ENCODE data around the gene TAF8. TPM values are rescaled to one million over a fixed set of nuclear protein-coding genes. Genes with fewer than 3 reads are reported as not detected.

TAF8 gene
- total and polyA plus RNA-seq, 7 experiments from 2014 or later = 23.3 to 58.2 (median 47.2) TPM

DNA sequence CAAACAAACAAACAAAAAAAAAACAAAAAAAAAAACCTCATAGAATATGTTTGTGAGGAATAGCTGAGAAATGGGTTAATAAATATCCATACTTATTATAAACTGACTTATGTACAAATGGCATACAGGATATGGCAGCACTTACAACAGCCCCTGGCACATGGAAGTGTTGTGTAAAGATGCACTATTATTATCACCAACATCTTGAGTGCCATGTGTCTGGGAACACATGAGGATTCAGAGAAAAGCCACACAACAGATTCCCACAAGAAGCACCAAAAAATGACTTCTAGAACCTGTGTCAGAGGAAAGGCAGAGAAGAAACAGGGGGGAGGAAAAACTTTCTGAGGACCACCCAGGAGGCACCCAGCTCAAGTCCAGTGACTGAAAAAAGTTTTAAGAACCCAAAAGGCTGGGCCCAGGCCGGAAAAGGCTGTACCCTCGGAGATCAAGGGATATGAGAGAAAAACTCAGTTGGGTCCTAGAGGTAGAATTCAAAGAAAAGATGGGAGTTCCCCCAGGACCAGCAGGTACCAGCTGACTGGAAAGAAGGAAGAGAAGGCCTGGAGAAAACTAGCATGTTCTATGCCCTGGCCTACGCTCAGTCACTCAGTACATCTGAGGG is 9.4 kb upstream of the TAF8 start:
- intact Hi-C loops (cut with micrococcal nuclease) = loop anchor here in 1 of 2 donors (5.0 kb wide), 1 partner anchor 34 kb away; no protein-coding TSS in a partner anchor
- H3K4me3 Mint-ChIP-seq = peak overlapping the region; percentile 84 to 99 (median 95)
- H3K9me3 Mint-ChIP-seq = peaks cover 0 to 4% (median 0%) of the 10 kb centered on the region in 11 donors
- peaks cover 7 to 30% (median 22%) of the 10 kb centered on the region in 5 donors for H3K36me3 Mint-ChIP-seq
- Histone ChIP-seq H3K36me3 (ENCODE audit: control insufficient read depth in 2 of 3, insufficient read depth in 3 of 3, low read length in 3 of 3) (peaks cover 10 to 20% (median 12%) of the 10 kb centered on the region in 3 experiments), H3K4me3 (ENCODE audit: low read length) (peak overlapping the region; percentile 45), H3K27ac (ENCODE audit: low read depth, low read length) (peak overlapping the region; percentile 76), H3K9me3 (ENCODE audit: control insufficient read depth in 2 of 3, low read length in 3 of 3) (no peaks in the 10 kb centered on the region), H3K27me3 (ENCODE audit: control insufficient read depth in 2 of 2, insufficient read depth in 2 of 2, low read length in 2 of 2) (no peaks in the 10 kb centered on the region), H3K4me1 (ENCODE audit: control insufficient read depth in 2 of 2, insufficient read depth in 2 of 2, low read length in 2 of 2) (peaks cover 71 to 85% of the 10 kb centered on the region in 2 donors)
- ChIA-PET POLR2A (interaction anchor here (0.6 to 12.4 kb wide), 9 partner anchors 10 to 984 kb away, joined by 3 to 180 read pairs (median 6); partner anchors contain the start of genes CCND3 and TAF8), CTCF (interaction anchor here (0.6 to 6.0 kb wide), 14 partner anchors 8 to 195 kb away, joined by 3 to 25 read pairs (median 4); partner anchors contain the start of genes BYSL, MED20 and TAF8)
- H3K27ac Mint-ChIP-seq = peak overlapping the region; percentile 82 to 98 (median 94)
- no peak for ATAC-seq
- DNase-seq = peak in 1 of 9 donors; percentile 37
- H3K4me1 Mint-ChIP-seq = peaks cover 48 to 89% (median 79%) of the 10 kb centered on the region in 7 donors
- no peaks in the 10 kb centered on the region for H3K27me3 Mint-ChIP-seq

DNA sequence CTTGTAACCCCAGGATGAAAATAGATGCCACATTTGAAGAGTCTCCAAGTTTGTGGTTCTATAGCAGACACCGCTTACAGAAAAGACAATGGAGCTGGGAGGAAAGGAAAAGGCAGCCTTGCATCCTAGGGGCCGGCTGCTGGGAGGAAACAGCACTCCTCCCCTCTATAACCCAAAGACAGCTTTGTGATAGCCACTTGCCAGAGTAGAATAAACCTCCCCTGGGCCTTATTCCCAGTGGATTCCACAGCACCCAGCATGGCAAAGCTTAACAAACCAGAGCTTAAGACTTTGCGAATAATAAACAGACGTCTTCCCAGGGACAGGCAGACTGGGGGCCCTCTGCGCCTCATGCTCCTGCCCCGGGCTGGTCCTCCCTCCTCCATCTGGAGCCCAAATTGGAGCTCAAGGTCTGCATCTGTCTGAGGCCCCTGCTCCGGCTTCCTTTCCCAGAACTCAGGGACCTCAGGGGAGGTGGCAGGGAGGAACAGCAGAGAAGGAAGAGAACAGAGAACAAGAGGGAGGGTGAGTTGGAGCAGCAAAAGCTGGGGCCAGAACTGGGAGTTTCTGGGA is 8.8 kb upstream of the TAF8 start:
- intact Hi-C loops (cut with micrococcal nuclease) = loop anchor here in 1 of 2 donors (5.0 kb wide), 1 partner anchor 34 kb away; no protein-coding TSS in a partner anchor
- H3K4me1 ChIP-seq (ENCODE audit: control insufficient read depth in 2 of 2, insufficient read depth in 2 of 2, low read length in 2 of 2) = peaks cover 68 to 83% of the 10 kb centered on the region in 2 donors
- Mint-ChIP-seq H3K27ac (peak overlapping the region; percentile 82 to 98 (median 94)), H3K4me1 (peaks cover 51 to 87% (median 81%) of the 10 kb centered on the region in 7 donors), H3K9me3 (peaks cover 0 to 4% (median 0%) of the 10 kb centered on the region in 11 donors), H3K4me3 (peak overlapping the region; percentile 84 to 99 (median 95)), H3K27me3 (no peaks in the 10 kb centered on the region), H3K36me3 (peaks cover 7 to 36% (median 28%) of the 10 kb centered on the region in 5 donors)
- H3K27me3 ChIP-seq (ENCODE audit: control insufficient read depth in 2 of 2, insufficient read depth in 2 of 2, low read length in 2 of 2) = no peaks in the 10 kb centered on the region
- POLR2A ChIA-PET = interaction anchor here (0.6 to 12.4 kb wide), 10 partner anchors 9 to 255 kb away, joined by 3 to 180 read pairs (median 6); partner anchors contain the start of genes BYSL, CCND3, MED20 and TAF8
- CTCF ChIA-PET = interaction anchor here (0.6 to 6.0 kb wide), 12 partner anchors 9 to 529 kb away, joined by 3 to 25 read pairs (median 4); partner anchors contain the start of genes BYSL, MED20 and TAF8
- H3K9me3 ChIP-seq (ENCODE audit: control insufficient read depth in 2 of 3, low read length in 3 of 3) = no peaks in the 10 kb centered on the region
- DNase-seq (no peak), ATAC-seq (no peak)
- peaks cover 10 to 21% (median 12%) of the 10 kb centered on the region in 3 experiments for H3K36me3 ChIP-seq (ENCODE audit: control insufficient read depth in 2 of 3, insufficient read depth in 3 of 3, low read length in 3 of 3)
- peak overlapping the region; percentile 76 for H3K27ac ChIP-seq (ENCODE audit: low read depth, low read length)
- H3K4me3 ChIP-seq (ENCODE audit: low read length) = peak overlapping the region; percentile 45

DNA sequence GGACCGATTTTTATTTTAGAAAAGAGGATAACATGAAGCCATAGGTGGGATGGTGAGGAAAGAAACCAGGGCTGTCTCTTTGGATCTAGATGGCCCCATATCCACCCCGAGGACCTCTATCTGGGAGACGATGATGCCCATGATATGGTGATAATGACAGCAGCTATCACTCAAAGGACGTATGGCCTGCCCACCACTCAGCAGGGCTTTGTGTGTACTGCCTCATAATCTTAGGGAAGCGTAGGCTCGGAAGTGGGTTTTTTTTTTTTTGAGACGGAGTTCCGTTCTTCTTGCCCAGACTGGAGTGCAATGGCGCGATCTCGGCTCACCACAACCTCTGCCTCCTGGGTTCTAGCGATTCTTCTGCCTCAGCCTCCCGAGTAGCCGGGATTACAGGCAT is 8.2 kb upstream of the TAF8 start:
- peak overlapping the region; percentile 82 to 98 (median 94) for H3K27ac Mint-ChIP-seq
- peak overlapping the region; percentile 45 for H3K4me3 ChIP-seq (ENCODE audit: low read length)

DNA sequence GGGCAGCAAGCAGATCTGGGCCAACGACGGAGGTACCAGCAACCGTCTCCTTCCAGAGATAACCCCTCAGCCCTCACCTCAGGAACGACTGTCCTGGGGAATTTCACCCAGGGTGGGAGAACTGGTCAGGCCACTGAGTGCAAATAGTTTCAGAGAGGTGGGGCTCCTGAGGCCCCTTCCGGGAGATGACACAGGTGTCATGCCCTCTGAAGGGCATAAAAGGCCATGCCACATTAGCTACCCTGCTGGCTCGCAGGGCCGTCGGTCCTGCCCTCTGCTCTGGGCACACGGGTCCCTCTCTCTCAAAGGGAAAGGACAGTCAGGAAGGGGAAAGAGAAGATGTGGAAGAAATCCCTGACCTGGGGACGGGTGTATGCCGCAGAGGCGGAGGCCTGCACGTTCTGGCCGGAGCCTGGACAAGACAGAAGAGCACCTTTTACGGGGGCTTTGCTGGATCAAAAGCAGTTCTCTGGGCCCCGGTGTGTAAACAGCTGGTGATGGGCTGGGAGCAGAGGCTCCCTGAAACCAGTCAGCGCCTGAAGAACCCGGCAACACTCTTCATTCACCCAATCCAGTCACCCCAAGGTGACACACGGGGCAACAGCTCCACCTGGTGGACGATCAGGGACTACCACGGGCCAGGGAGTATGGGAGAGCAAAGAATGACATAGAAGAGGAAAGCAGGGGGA is 6.4 kb upstream of the TAF8 start:
- ATAC-seq = peak; percentile 67
- intact Hi-C loops (cut with micrococcal nuclease) = loop anchor here (1.0 to 5.0 kb wide), 11 partner anchors 37 to 309 kb away; partner anchors contain the start of genes PRICKLE4 (in 2 of the 2), TOMM6 (in 2 of the 2), BYSL (in 1 of the 2) and MED20 (in 1 of the 2)
- Mint-ChIP-seq H3K27me3 (no peaks in the 10 kb centered on the region), H3K4me1 (peaks cover 53 to 89% (median 64%) of the 10 kb centered on the region in 7 donors), H3K9me3 (peaks cover 0 to 4% (median 0%) of the 10 kb centered on the region in 11 donors), H3K36me3 (peaks cover 12 to 50% (median 37%) of the 10 kb centered on the region in 5 donors), H3K27ac (peak overlapping the region; percentile 73 to 98 (median 94)), H3K4me3 (peak overlapping the region; percentile 84 to 99 (median 95))
- Histone ChIP-seq H3K4me3 (ENCODE audit: low read length) (peak overlapping the region; percentile 59), H3K27ac (ENCODE audit: low read depth, low read length) (peak overlapping the region; percentile 76), H3K36me3 (ENCODE audit: control insufficient read depth in 2 of 3, insufficient read depth in 3 of 3, low read length in 3 of 3) (peaks cover 10 to 41% (median 14%) of the 10 kb centered on the region in 3 experiments), H3K9me3 (ENCODE audit: control insufficient read depth in 2 of 3, low read length in 3 of 3) (no peaks in the 10 kb centered on the region), H3K4me1 (ENCODE audit: control insufficient read depth in 2 of 2, insufficient read depth in 2 of 2, low read length in 2 of 2) (peaks cover 55 to 64% of the 10 kb centered on the region in 2 donors), H3K27me3 (ENCODE audit: control insufficient read depth in 2 of 2, insufficient read depth in 2 of 2, low read length in 2 of 2) (no peaks in the 10 kb centered on the region)
- POLR2A ChIA-PET = interaction anchor here (0.8 to 12.4 kb wide), 20 partner anchors 9 to 263 kb away, joined by 3 to 180 read pairs (median 5); partner anchors contain the start of genes BYSL, CCND3, MED20 and PRICKLE4
- CTCF ChIA-PET = interaction anchor here (0.5 to 6.7 kb wide), 32 partner anchors 10 to 520 kb away, joined by 3 to 49 read pairs (median 4); partner anchors contain the start of genes BYSL, CCND3, MED20 and PRICKLE4
- DNase-seq = peak; percentile 85 to 95 (median 91)

More for the DNA sequence above, 8.2 kb upstream of the TAF8 start:
- peak in 2 of 9 donors; percentile 32 to 34 for DNase-seq
- Mint-ChIP-seq H3K4me3 (peak overlapping the region; percentile 84 to 99 (median 95)), H3K36me3 (peaks cover 10 to 42% (median 34%) of the 10 kb centered on the region in 5 donors), H3K27me3 (no peaks in the 10 kb centered on the region), H3K4me1 (peaks cover 56 to 91% (median 78%) of the 10 kb centered on the region in 7 donors), H3K9me3 (peaks cover 0 to 4% (median 0%) of the 10 kb centered on the region in 11 donors)
- ChIA-PET CTCF (interaction anchor here (0.6 to 6.0 kb wide), 11 partner anchors 8 to 529 kb away, joined by 3 to 25 read pairs (median 5); partner anchors contain the start of gene TAF8), POLR2A (interaction anchor here (0.7 to 12.4 kb wide), 9 partner anchors 8 to 255 kb away, joined by 3 to 180 read pairs (median 5); partner anchors contain the start of genes BYSL, CCND3, MED20 and TAF8)
- Histone ChIP-seq H3K27me3 (ENCODE audit: control insufficient read depth in 2 of 2, insufficient read depth in 2 of 2, low read length in 2 of 2) (no peaks in the 10 kb centered on the region), H3K36me3 (ENCODE audit: control insufficient read depth in 2 of 3, insufficient read depth in 3 of 3, low read length in 3 of 3) (peaks cover 10 to 26% (median 14%) of the 10 kb centered on the region in 3 experiments), H3K4me1 (ENCODE audit: control insufficient read depth in 2 of 2, insufficient read depth in 2 of 2, low read length in 2 of 2) (peaks cover 64 to 80% of the 10 kb centered on the region in 2 donors), H3K27ac (ENCODE audit: low read depth, low read length) (peak overlapping the region; percentile 76), H3K9me3 (ENCODE audit: control insufficient read depth in 2 of 3, low read length in 3 of 3) (no peaks in the 10 kb centered on the region)
- ATAC-seq = no peak
- intact Hi-C loops (cut with micrococcal nuclease) = loop anchor here in 1 of 2 donors (5.0 kb wide), 1 partner anchor 35 kb away; no protein-coding TSS in a partner anchor

DNA sequence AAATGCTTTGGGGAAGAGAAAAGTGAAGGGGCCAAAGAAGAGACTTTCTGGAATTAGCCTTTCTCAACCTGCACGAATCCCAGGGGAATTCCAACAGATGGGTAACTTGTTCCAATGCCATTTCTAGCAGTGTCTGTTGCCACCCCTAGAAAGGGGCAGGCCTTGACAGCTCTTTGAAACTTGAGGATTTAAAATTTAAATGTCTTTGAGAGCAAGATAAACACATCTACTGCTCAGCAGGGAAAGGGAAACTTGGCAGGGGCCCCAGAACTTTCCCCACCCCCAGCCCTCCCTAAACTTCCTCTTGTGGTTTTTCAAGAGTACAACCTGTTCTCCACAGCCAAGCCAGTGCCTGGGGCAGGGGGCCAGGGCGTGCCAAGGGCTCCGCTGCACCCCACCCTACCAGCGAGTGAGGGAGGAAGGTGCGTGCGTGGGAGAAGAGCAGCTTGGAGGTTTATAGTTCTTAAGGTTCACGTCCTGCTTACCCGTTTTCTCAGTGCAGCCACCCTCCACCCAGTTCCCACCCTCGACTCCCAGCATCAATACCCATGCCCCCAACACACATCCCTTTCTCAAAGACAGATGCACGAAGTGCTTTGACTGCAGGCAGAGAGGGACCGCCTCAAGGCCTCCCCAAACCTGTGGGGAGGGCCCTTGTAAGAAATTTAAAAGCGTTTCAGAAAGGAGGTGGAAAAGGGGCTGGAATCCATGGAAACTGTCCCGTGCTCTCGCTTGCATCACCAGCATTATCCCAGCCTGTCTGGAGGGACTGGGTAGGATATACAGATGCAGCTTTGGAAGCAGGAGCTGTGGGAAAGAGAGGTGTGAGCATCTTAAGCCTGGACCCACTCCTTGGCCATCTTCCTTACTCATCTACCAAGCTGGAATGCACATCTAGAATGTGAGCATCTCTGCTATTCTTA is 4.5 kb upstream of the TAF8 start:
- POLR2A ChIA-PET = interaction anchor here (0.6 to 12.4 kb wide), 25 partner anchors 10 to 844 kb away, joined by 3 to 180 read pairs (median 4); partner anchors contain the start of genes BYSL, CCND3, MED20 and PRICKLE4
- Mint-ChIP-seq H3K27ac (peak overlapping the region; percentile 85 to 98 (median 96)), H3K9me3 (peaks cover 0 to 6% (median 0%) of the 10 kb centered on the region in 11 donors), H3K4me1 (peaks cover 51 to 83% (median 58%) of the 10 kb centered on the region in 7 donors), H3K27me3 (no peaks in the 10 kb centered on the region), H3K4me3 (peak overlapping the region; percentile 89 to 99 (median 98)), H3K36me3 (peaks cover 11 to 49% (median 37%) of the 10 kb centered on the region in 5 donors)
- Histone ChIP-seq H3K4me1 (ENCODE audit: control insufficient read depth in 2 of 2, insufficient read depth in 2 of 2, low read length in 2 of 2) (peaks cover 50 to 58% of the 10 kb centered on the region in 2 donors), H3K36me3 (ENCODE audit: control insufficient read depth in 2 of 3, insufficient read depth in 3 of 3, low read length in 3 of 3) (peaks cover 10 to 41% (median 14%) of the 10 kb centered on the region in 3 experiments), H3K4me3 (ENCODE audit: low read length) (peak overlapping the region; percentile 98), H3K27me3 (ENCODE audit: control insufficient read depth in 2 of 2, insufficient read depth in 2 of 2, low read length in 2 of 2) (no peaks in the 10 kb centered on the region), H3K27ac (ENCODE audit: low read depth, low read length) (peak overlapping the region; percentile 78), H3K9me3 (ENCODE audit: control insufficient read depth in 2 of 3, low read length in 3 of 3) (no peaks in the 10 kb centered on the region)
- intact Hi-C loops (cut with micrococcal nuclease) = loop anchor here (1.0 to 5.0 kb wide), 14 partner anchors 10 to 1127 kb away; partner anchors contain the start of genes FOXP4 (in 2 of the 2), SRF (in 2 of the 2), BYSL (in 1 of the 2) and CUL7 (in 1 of the 2)
- peak; percentile 50 to 98 (median 94) for DNase-seq
- peak; percentile 59 for ATAC-seq
- CTCF ChIA-PET = interaction anchor here (0.6 to 6.7 kb wide), 16 partner anchors 12 to 442 kb away, joined by 3 to 49 read pairs (median 5); partner anchors contain the start of genes BYSL, CCND3, MED20 and TOMM6

Data from naive thymus-derived CD4-positive, alpha-beta T cell (primary cell).